Tibial nerve (tissue), 4 donors: Measurements from ENCODE around the gene SEMA3E.

Experiments used
- CTCF ChIP-seq, 5 experiments: fragments of 200-600 bp in 3 of 5; fragments of 450-650 bp in 2 of 5; sonication (generic) in 3 of 5; IDR thresholded peaks; one replicate each; pipeline ENCODE4 v1.5.1; 2016 to 2019; ENCODE audit warnings: antibody characterized with exemption in 5 of 5, mild to moderate bottlenecking in 3 of 5, moderate library complexity in 2 of 5
- EP300 ChIP-seq, 2 donors: sonication (generic); formaldehyde crosslinking; IDR thresholded peaks; one replicate each; pipeline ENCODE4 v1.6.1; 2017; ENCODE audit warnings: antibody characterized with exemption in 2 of 2, mild to moderate bottlenecking in 1 of 2
- POLR2A ChIP-seq, 2 donors: fragments of 450-650 bp; IDR thresholded peaks; one replicate each; pipeline ENCODE4 v1.6.1; 2017; ENCODE audit warnings: antibody characterized with exemption in 2 of 2, mild to moderate bottlenecking in 2 of 2, moderate library complexity in 2 of 2

GRCh38 chr7:83325083-83325482, 323.9 kb downstream of the SEMA3E start:
- TF ChIP-seq CTCF (IDR thresholded peaks at IDR 0.05), result no peak
- TF ChIP-seq POLR2A (IDR thresholded peaks at IDR 0.05), result no peak
- no peak for TF ChIP-seq EP300 (IDR thresholded peaks at IDR 0.05)
